GM12878 (cell line): Measurements from ENCODE around the gene HYAL1. TPM values are rescaled to one million over a fixed set of nuclear protein-coding genes. Genes with fewer than 3 reads are reported as not detected.

Source experiments
- ATAC-seq: fragments of 200-7000 bp; cut with Tn5 transposase; 3 replicates; pipeline ENCODE4 v1.9.1; 2020; ENCODE audit warnings: mild to moderate bottlenecking, moderate library complexity
- BruUV-seq: library from RNA; stranded (reverse); fragments of 400-500 nt; replicated peaks from 2 replicates; lab custom pipeline; 2021; lab: Mats Ljungman, UMichigan
- CTCF ChIA-PET: fragments of 300-600 bp; sonication (Branson Sonifier 250); formaldehyde crosslinking; extraction: SDS; loops from one replicate; lab custom pipeline; 2021; ENCODE audit warnings: inconsistent platforms; lab: Yijun Ruan, JAX
- POLR2A ChIA-PET: fragments of 350-600 bp; formaldehyde crosslinking; extraction: SDS; loops from one replicate; lab custom pipeline; 2021; ENCODE audit warnings: inconsistent platforms; lab: Charles Lee
- RAD21 ChIA-PET: fragments of 300-600 bp; sonication (Branson Sonifier 250); formaldehyde crosslinking; loops from one replicate; lab custom pipeline; 2023; ENCODE audit warnings: antibody characterized with exemption; ENCODE audit not compliant: unreplicated experiment; lab: Charles Lee
- SMC1A ChIA-PET: fragments of 300-600 bp; sonication (Branson Sonifier 250); formaldehyde crosslinking; loops from one replicate; lab custom pipeline; 2023; ENCODE audit not compliant: unreplicated experiment, uncharacterized antibody; lab: Charles Lee
- DNase-seq: peaks from one replicate; pipeline ENCODE4 v3.0.0-alpha.2; 2011; ENCODE audit warnings: low read depth, low spot score
- FAIRE-seq: peaks from 3 replicates; lab custom pipeline; 2011; peaks lifted over from hg19 to GRCh38; lab: Jason Lieb, UNC
- H2AFZ ChIP-seq: 2 replicates; pipeline ENCODE4 v1.6.0; 2011; ENCODE audit warnings: low read depth, low read length, control low read depth; ENCODE audit not compliant: control insufficient read depth
- H3K27ac ChIP-seq: 2 replicates; pipeline ENCODE4 v1.5.1; 2011; ENCODE audit warnings: control low read depth; ENCODE audit not compliant: control insufficient read depth, insufficient read depth
- H3K27me3 ChIP-seq, 2 experiments: replicated peaks in 1 of 2; 2 replicates each; pipeline versions ENCODE4 v1.6.0 to v1.6.1; 2011; ENCODE audit warnings: low read length in 1 of 2; ENCODE audit not compliant: control insufficient read depth in 2 of 2, insufficient read depth in 2 of 2
- H3K36me3 ChIP-seq, 2 experiments: 2 replicates each; pipeline ENCODE4 v1.5.1; 2011; ENCODE audit warnings: low read length in 1 of 2; ENCODE audit not compliant: control insufficient read depth in 2 of 2, insufficient read depth in 2 of 2
- H3K4me1 ChIP-seq: 2 replicates; pipeline ENCODE4 v1.6.1; 2011; ENCODE audit warnings: mild to moderate bottlenecking, low read length, moderate library complexity, mixed read lengths; ENCODE audit not compliant: control insufficient read depth, insufficient read depth
- H3K4me2 ChIP-seq: 2 replicates; pipeline ENCODE4 v1.6.0; 2011; ENCODE audit warnings: control low read depth; ENCODE audit not compliant: control insufficient read depth, insufficient read depth
- H3K4me3 ChIP-seq: fragments of 200-600 bp; sonication (generic); 2 replicates; pipeline ENCODE4 v1.5.1; 2016
- H3K79me2 ChIP-seq: 2 replicates; pipeline ENCODE4 v1.6.0; 2011; ENCODE audit warnings: low read length; ENCODE audit not compliant: control insufficient read depth, insufficient read depth
- H3K9ac ChIP-seq: 2 replicates; pipeline ENCODE4 v1.8.0; 2011; ENCODE audit warnings: low read length, control low read depth, mixed read lengths; ENCODE audit not compliant: control insufficient read depth, insufficient read depth
- H3K9me3 ChIP-seq: replicated peaks from 3 replicates; pipeline ENCODE4 v1.5.1; 2011; ENCODE audit warnings: mild to moderate bottlenecking, low read length; ENCODE audit not compliant: control insufficient read depth, insufficient read depth
- H4K20me1 ChIP-seq: 2 replicates; pipeline ENCODE4 v1.6.0; 2011; ENCODE audit not compliant: control insufficient read depth, insufficient read depth
- BACH1 ChIP-seq: fragments of 450-650 bp; IDR thresholded peaks from 2 replicates; pipeline ENCODE4 v1.6.1; 2017; ENCODE audit warnings: mild to moderate bottlenecking, borderline replicate concordance
- E2F4 ChIP-seq: IDR thresholded peaks from 2 replicates; pipeline ENCODE4 v1.6.1; 2012; ENCODE audit warnings: low read depth, low read length, improper control_type of control experiment
- EED ChIP-seq: sonication (generic); IDR thresholded peaks from 2 replicates; pipeline ENCODE4 v1.6.1; 2016; ENCODE audit warnings: antibody characterized with exemption, low read depth
- FOXM1 ChIP-seq: IDR thresholded peaks from 2 replicates; pipeline ENCODE4 v1.6.1; 2012; ENCODE audit warnings: low read depth, mild to moderate bottlenecking, inconsistent platforms, low read length, moderate library complexity
- NKRF ChIP-seq: fragments of 450-650 bp; conservative IDR thresholded peaks from 2 replicates; pipeline ENCODE4 v1.6.1; 2017; ENCODE audit warnings: mild to moderate bottlenecking, moderate library complexity
- STAT1 ChIP-seq: fragments of 450-650 bp; conservative IDR thresholded peaks from 2 replicates; pipeline ENCODE4 v1.6.1; 2014; ENCODE audit warnings: antibody characterized with exemption, mild to moderate bottlenecking
- TCF3 ChIP-seq: IDR thresholded peaks from 2 replicates; pipeline ENCODE4 v1.6.1; 2012; ENCODE audit warnings: low read depth, mild to moderate bottlenecking, low read length, borderline replicate concordance; ENCODE audit not compliant: insufficient read depth
- TCF7 ChIP-seq: IDR thresholded peaks from 2 replicates; pipeline ENCODE4 v1.6.1; 2014; ENCODE audit warnings: antibody characterized with exemption, borderline replicate concordance
- ZSCAN29 ChIP-seq: fragments of 450-650 bp; IDR thresholded peaks from 2 replicates; pipeline ENCODE4 v1.6.1; 2017; ENCODE audit warnings: mild to moderate bottlenecking, moderate library complexity
- WGBS: methylation state at CpG from one replicate; pipeline ENCODE4 v1.1.6; 2016; ENCODE audit warnings: low lambda C conversion rate; ENCODE audit not compliant: insufficient replicate concordance, insufficient coverage; ENCODE audit errors: missing lambda C conversion rate; 5-methylcytosine and 5-hydroxymethylcytosine counted together
- in situ Hi-C: fragments of 300-500 bp; cut with MboI; formaldehyde crosslinking; loops from 9 replicates; pipeline ENCODE4 v1.14.3; 2018; ENCODE audit warnings: mixed read lengths
- intact Hi-C: fragments of 100-400 bp; cut with micrococcal nuclease; formaldehyde crosslinking; loops from one replicate; pipeline ENCODE4 v1.14.2; 2022; ENCODE audit not compliant: unreplicated experiment
- polyA plus RNA-seq, 11 experiments: library from polyadenylated mRNA; depleted of rRNA in 4 of 11; unstranded in 6 of 11; stranded (reverse) in 5 of 11; fragments of >200 nt; fragmentation: Nextera tagmentation in 4 of 11; fragmentation: Illumina TruSeq in 1 of 11; extraction: Ambion mirVana in 4 of 11; extraction: Trizol in 1 of 11; gene quantifications; 1 replicate in 1 of 11; 2 replicates in 10 of 11; pipeline versions ENCODE4 v1.2.1 to v1.2.3, GENCODE V29; 2011 to 2016; ENCODE audit warnings: inconsistent platforms in 2 of 11, missing spikeins in 2 of 11, low read depth in 1 of 11
- total RNA-seq, 4 experiments: library from RNA; depleted of rRNA in 3 of 4; stranded (reverse); fragments of >200 nt in 3 of 4; fragmentation: Illumina TruSeq in 1 of 4; extraction: Trizol in 1 of 4; gene quantifications; 2 replicates each; pipeline versions ENCODE4 v1.2.1 to v1.2.3, GENCODE V29; 2013 to 2021
- TF ChIP-seq, protein P1 (sequence below): fragments of 450-650 bp; IDR thresholded peaks from 2 replicates; pipeline ENCODE4 v1.6.1; 2017; ENCODE audit warnings: mild to moderate bottlenecking, moderate library complexity
- TF ChIP-seq, protein P2 (sequence below): IDR thresholded peaks from 2 replicates; pipeline ENCODE4 v1.6.1; 2012; ENCODE audit warnings: low read length, inconsistent platforms

Gene HYAL1
- total and polyA plus RNA-seq, 10 of the 15 experiments (the other 5 are each of a cell fraction or from before 2014, with no cell fraction given), result 0.04 to 0.55 (median 0.18) TPM; not detected in 2

DNA sequence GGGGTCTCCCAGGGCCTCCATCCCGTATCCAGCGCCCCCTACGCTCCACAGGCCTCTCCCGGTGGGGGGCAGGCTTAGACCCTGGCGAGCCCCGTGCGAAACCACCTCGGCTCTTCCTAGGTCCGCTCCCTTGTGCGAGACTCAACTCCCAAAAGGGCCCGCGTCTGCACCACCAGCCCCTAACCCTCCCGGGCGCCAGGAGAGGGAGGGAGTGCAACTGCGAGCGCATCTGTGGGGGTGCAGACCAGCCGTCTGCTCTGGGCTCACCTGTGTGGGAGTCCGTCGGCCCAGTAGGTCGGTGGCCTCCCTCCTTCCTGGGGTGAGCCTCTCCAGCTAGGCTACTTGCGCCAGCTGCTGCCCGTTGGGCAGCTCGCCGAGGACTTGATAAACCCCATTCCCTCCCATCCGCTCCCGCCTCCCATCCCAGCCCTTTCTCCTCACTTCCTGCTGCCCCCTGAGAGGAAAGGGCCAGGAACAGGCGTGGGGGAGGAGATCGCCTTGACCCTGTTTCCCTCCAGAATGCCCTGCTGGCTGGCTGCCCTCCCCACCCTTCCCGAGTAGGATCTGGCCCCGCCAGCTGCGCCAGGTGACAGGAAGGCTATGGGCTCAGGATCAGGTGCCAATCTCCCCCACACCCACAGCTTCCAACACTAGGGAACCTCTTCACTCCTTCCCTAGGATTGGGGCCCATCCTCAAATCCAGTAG, 19.2 kb upstream of the HYAL1 start, which contains the start of gene HYAL2:
TSS of gene HYAL2 (minus strand) at position 360 of the 706 bp plus-strand sequence. CDS start 2,256 bp downstream, outside the sequence.
- H3K4me2 ChIP-seq, result peak within 1 kb of the TSS; percentile 64
- DNase-seq (no peak), FAIRE-seq (no peak), ATAC-seq (no peak)
- peak within 1 kb of the TSS; percentile 88 for H3K27ac ChIP-seq
- no peaks in the 10 kb centered on the region for H3K9me3 ChIP-seq
- peaks cover 15% of the 10 kb centered on the region for H3K79me2 ChIP-seq
- SMC1A ChIA-PET, result interaction anchor here (1.2 kb wide), 1 partner anchor 15 kb away, joined by 3 read pairs; no protein-coding TSS in a partner anchor
- H3K36me3 ChIP-seq, result peaks cover 2 to 4% of the 10 kb centered on the region in 2 experiments; a peak in 2 of 4 replicates
- H2AFZ ChIP-seq, result peak within 1 kb of the TSS; percentile 92
- 91% methylated on average over 30 of the region's 31 CpGs for WGBS
- RAD21 ChIA-PET, result interaction anchor here (1.2 kb wide), 1 partner anchor 14 kb away, joined by 3 read pairs; no protein-coding TSS in a partner anchor
- H3K27me3 ChIP-seq, result no peaks in the 10 kb centered on the region
- no peak for TF ChIP-seq EED
- no peak for TF ChIP-seq NKRF
- TF ChIP-seq E2F4, result no peak
- TF ChIP-seq FOXM1, result no peak
- TF ChIP-seq, protein P1, sequence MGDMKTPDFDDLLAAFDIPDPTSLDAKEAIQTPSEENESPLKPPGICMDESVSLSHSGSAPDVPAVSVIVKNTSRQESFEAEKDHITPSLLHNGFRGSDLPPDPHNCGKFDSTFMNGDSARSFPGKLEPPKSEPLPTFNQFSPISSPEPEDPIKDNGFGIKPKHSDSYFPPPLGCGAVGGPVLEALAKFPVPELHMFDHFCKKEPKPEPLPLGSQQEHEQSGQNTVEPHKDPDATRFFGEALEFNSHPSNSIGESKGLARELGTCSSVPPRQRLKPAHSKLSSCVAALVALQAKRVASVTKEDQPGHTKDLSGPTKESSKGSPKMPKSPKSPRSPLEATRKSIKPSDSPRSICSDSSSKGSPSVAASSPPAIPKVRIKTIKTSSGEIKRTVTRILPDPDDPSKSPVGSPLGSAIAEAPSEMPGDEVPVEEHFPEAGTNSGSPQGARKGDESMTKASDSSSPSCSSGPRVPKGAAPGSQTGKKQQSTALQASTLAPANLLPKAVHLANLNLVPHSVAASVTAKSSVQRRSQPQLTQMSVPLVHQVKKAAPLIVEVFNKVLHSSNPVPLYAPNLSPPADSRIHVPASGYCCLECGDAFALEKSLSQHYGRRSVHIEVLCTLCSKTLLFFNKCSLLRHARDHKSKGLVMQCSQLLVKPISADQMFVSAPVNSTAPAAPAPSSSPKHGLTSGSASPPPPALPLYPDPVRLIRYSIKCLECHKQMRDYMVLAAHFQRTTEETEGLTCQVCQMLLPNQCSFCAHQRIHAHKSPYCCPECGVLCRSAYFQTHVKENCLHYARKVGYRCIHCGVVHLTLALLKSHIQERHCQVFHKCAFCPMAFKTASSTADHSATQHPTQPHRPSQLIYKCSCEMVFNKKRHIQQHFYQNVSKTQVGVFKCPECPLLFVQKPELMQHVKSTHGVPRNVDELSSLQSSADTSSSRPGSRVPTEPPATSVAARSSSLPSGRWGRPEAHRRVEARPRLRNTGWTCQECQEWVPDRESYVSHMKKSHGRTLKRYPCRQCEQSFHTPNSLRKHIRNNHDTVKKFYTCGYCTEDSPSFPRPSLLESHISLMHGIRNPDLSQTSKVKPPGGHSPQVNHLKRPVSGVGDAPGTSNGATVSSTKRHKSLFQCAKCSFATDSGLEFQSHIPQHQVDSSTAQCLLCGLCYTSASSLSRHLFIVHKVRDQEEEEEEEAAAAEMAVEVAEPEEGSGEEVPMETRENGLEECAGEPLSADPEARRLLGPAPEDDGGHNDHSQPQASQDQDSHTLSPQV, result no peak
- no peak for TF ChIP-seq TCF3
- TF ChIP-seq TCF7, result no peak
- no peak for TF ChIP-seq ZSCAN29
- TF ChIP-seq, protein P2, sequence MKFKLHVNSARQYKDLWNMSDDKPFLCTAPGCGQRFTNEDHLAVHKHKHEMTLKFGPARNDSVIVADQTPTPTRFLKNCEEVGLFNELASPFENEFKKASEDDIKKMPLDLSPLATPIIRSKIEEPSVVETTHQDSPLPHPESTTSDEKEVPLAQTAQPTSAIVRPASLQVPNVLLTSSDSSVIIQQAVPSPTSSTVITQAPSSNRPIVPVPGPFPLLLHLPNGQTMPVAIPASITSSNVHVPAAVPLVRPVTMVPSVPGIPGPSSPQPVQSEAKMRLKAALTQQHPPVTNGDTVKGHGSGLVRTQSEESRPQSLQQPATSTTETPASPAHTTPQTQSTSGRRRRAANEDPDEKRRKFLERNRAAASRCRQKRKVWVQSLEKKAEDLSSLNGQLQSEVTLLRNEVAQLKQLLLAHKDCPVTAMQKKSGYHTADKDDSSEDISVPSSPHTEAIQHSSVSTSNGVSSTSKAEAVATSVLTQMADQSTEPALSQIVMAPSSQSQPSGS, result no peak
- no peak for TF ChIP-seq BACH1
- no peak for TF ChIP-seq STAT1
- peaks cover 17% of the 10 kb centered on the region for H3K4me1 ChIP-seq
- CTCF ChIA-PET, result interaction anchor here (1.2 to 5.1 kb wide), 3 partner anchors 14 to 96 kb away, joined by 3 to 72 read pairs (median 4); partner anchors contain the start of genes RASSF1 and ZMYND10
- intact Hi-C loops (no loop called here), in situ Hi-C loops (no loop called here)
- H3K4me3 ChIP-seq, result peak within 1 kb of the TSS; percentile 70
- H4K20me1 ChIP-seq, result no peaks in the 10 kb centered on the region
- POLR2A ChIA-PET, result interaction anchor here (0.7 to 2.0 kb wide), 3 partner anchors 12 to 18 kb away, joined by 3 to 8 read pairs (median 5); partner anchors contain the start of gene RASSF1
- H3K9ac ChIP-seq, result peak within 1 kb of the TSS; percentile 83
- BruUV-seq, result no TSS peak
